ENCODE data around the gene CTNNBL1. TPM values are rescaled to one million over a fixed set of nuclear protein-coding genes. Genes with fewer than 3 reads are reported as not detected.

The CTNNBL1 gene
- total RNA-seq, 2 experiments from 2014 or later, result 67.3 to 74.9 TPM

DNA sequence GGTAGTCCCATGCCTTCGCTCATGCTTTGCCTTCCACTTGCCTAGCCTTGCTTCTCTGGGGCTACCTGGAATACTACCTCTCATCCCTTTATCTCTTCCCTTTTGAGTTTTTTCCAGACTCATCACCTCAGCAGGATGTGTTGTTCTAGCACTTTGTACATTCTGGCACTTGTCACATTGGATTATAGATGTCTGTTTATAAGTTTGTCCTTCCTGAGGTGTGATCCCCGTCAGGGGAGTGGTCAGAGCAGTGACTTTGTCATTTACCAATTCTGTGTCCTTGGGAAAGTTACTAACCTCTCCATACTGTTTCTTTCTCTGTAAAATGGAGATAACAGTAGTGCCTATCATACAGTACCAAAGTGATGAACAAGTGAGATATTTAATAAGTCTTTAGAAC is 66.5 kb downstream of the CTNNBL1 start:
- ATAC-seq (no peak), DNase-seq (no peak)
- Mint-ChIP-seq H3K27ac (no peak overlapping the region), H3K4me1 (ENCODE audit: low read depth) (no peaks in the 10 kb centered on the region), H3K9me3 (no peaks in the 10 kb centered on the region), H3K27me3 (no peaks in the 10 kb centered on the region), H3K4me3 (no peak overlapping the region), H3K36me3 (ENCODE audit: low read depth) (peaks cover 27% of the 10 kb centered on the region)
- TF ChIP-seq, protein P1, sequence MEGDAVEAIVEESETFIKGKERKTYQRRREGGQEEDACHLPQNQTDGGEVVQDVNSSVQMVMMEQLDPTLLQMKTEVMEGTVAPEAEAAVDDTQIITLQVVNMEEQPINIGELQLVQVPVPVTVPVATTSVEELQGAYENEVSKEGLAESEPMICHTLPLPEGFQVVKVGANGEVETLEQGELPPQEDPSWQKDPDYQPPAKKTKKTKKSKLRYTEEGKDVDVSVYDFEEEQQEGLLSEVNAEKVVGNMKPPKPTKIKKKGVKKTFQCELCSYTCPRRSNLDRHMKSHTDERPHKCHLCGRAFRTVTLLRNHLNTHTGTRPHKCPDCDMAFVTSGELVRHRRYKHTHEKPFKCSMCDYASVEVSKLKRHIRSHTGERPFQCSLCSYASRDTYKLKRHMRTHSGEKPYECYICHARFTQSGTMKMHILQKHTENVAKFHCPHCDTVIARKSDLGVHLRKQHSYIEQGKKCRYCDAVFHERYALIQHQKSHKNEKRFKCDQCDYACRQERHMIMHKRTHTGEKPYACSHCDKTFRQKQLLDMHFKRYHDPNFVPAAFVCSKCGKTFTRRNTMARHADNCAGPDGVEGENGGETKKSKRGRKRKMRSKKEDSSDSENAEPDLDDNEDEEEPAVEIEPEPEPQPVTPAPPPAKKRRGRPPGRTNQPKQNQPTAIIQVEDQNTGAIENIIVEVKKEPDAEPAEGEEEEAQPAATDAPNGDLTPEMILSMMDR (IDR thresholded peaks at IDR 0.05), result no peak
- ChIA-PET POLR2A (no interaction called here), CTCF (no interaction called here)
- intact Hi-C loops (cut with micrococcal nuclease), result no loop called here

DNA sequence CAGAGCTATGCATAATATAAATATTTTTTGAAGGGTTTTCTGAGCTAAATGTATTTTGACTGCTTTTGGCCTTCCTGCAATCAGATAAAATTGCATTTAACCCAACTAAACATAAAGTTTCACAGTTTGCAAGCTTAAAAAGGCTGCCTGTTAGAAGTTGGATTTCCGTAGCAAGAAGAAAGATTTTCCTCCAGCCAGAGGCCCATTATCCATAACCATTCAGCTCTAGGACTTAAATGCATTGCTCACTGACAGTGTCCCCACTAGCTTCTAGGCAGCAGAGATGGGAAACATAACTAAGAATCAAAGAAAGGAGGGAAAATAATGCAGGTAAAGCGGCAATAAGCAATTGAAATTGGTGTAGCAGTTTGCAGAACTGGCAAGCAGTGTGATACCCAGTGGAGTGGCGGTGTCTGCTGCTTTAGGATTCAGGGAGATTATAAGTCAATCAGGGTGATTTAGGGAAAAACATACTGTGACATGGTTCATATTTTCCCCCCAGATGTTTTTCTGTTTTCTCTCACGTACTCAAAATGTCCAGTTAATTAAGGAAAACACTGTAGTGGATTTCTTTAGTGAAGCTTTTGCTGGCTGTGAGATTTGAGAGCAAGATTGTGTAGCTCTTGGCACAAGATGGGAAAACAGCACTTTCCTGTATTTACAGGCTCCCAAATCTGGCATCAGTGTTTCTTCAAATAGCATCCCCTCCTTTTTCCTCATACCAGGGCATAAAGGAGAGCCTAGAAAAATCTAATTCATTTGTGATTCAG is 69.1 kb downstream of the CTNNBL1 start:
- CTCF ChIA-PET, result no interaction called here
- peaks cover 23% of the 10 kb centered on the region for H3K36me3 Mint-ChIP-seq (ENCODE audit: low read depth)
- no peak overlapping the region for H3K27ac Mint-ChIP-seq
- intact Hi-C loops (cut with micrococcal nuclease), result no loop called here
- H3K4me1 Mint-ChIP-seq (ENCODE audit: low read depth), result no peaks in the 10 kb centered on the region
- H3K27me3 Mint-ChIP-seq, result no peaks in the 10 kb centered on the region
- no peak for ATAC-seq
- POLR2A ChIA-PET, result no interaction called here
- DNase-seq, result no peak
- H3K4me3 Mint-ChIP-seq, result no peak overlapping the region
- TF ChIP-seq, protein P1 (IDR thresholded peaks at IDR 0.05), result no peak
- H3K9me3 Mint-ChIP-seq, result no peaks in the 10 kb centered on the region

DNA sequence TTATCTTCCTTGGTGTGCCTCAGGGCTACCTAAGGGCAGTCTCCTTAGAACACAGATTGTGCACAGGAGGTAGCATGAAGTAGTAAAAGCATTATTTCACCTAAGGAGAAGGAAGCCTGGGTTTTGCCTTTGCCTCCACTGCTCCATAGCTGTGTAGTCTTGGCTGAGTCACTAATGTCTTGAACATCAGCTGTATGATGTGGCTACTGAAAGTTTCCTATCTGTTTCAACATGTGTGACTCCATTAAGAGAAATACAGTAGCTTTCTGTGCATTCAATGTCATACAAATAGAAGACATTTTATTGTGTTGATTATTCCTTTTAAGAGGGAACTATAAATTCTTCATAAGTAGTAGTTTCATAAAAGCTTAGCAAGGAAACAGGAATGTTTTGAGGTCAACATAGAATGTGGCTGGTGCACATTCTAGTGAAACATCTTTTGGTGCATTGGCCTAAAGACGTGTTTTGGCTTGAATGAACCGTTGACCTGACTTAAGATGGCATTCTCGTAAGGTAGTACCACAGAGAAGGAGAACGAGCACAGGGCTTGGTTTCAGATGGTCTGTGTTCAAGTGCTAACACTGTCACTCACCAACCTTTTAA is 70.6 kb downstream of the CTNNBL1 start:
- Mint-ChIP-seq H3K36me3 (ENCODE audit: low read depth) (peaks cover 20% of the 10 kb centered on the region), H3K4me3 (no peak overlapping the region), H3K4me1 (ENCODE audit: low read depth) (no peaks in the 10 kb centered on the region), H3K27me3 (no peaks in the 10 kb centered on the region), H3K9me3 (no peaks in the 10 kb centered on the region), H3K27ac (no peak overlapping the region)
- ChIA-PET POLR2A (no interaction called here), CTCF (no interaction called here)
- no peak for ATAC-seq
- intact Hi-C loops (cut with micrococcal nuclease), result no loop called here
- no peak for DNase-seq
- TF ChIP-seq, protein P1 (IDR thresholded peaks at IDR 0.05), result no peak

DNA sequence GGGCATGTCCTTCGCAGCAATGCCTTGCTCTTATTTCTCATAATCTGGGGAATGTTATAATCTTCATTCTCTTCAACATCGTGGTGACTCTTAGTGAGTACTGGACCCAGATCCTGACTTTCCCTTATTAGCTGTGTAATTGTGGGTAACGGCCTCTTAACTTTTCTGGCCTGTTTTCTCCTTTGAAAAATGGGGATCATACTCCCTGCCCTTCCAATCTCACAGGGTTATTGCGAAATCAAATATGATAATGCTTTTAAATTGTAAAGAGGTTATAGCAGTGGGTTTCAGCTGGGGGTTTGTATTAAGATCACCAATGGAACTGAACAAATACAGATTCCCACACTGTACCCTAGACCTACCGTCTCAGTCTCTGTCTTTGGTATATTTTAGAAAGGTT is 77.1 kb downstream of the CTNNBL1 start:
- Mint-ChIP-seq H3K27me3 (no peaks in the 10 kb centered on the region), H3K4me3 (no peak overlapping the region), H3K27ac (no peak overlapping the region), H3K36me3 (ENCODE audit: low read depth) (peaks cover 18% of the 10 kb centered on the region), H3K9me3 (no peaks in the 10 kb centered on the region), H3K4me1 (ENCODE audit: low read depth) (peaks cover 4% of the 10 kb centered on the region)
- ChIA-PET CTCF (no interaction called here), POLR2A (interaction anchor here (1.3 kb wide), 1 partner anchor 11 kb away, joined by 3 read pairs; no protein-coding TSS in a partner anchor)
- TF ChIP-seq, protein P1 (IDR thresholded peaks at IDR 0.05), result no peak
- DNase-seq (no peak), ATAC-seq (no peak)
- intact Hi-C loops (cut with micrococcal nuclease), result no loop called here

DNA sequence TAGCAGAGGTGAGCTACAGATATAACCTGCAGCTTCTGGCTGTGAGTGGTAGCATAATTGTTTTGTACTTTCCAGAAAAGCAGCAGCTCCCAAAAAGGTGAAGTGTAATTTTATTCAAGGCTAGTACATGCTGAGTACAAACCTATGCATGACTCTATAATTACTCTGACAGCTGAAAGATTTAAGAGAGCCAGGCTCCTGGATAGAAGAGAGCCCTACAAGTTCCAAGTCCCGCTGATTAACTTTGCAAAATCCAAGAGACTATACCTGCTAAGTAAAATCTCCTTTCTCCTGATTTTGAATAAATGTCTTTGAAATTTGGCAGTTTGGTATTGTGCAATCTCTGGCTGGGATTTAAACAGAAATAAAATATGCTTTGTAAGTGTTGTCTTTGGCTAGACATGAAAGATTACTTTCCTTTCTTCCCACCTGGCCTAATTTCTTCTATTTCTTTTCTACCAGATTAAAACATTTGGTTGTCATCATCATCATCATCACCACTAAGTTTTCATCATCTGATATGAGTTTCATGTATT is 79.5 kb downstream of the CTNNBL1 start:
- CTCF ChIA-PET, result no interaction called here
- POLR2A ChIA-PET, result no interaction called here
- peaks cover 4% of the 10 kb centered on the region for H3K4me1 Mint-ChIP-seq (ENCODE audit: low read depth)
- TF ChIP-seq, protein P1 (IDR thresholded peaks at IDR 0.05), result no peak
- no peak overlapping the region for H3K4me3 Mint-ChIP-seq
- H3K36me3 Mint-ChIP-seq (ENCODE audit: low read depth), result peaks cover 20% of the 10 kb centered on the region
- DNase-seq (no peak), ATAC-seq (no peak)
- H3K27ac Mint-ChIP-seq, result no peak overlapping the region
- H3K27me3 Mint-ChIP-seq, result no peaks in the 10 kb centered on the region
- intact Hi-C loops (cut with micrococcal nuclease), result no loop called here
- no peaks in the 10 kb centered on the region for H3K9me3 Mint-ChIP-seq
